ENCODE data around the gene POP5.
"Not testable (repeated sequence)": the region's sequence is repeated elsewhere in the genome, so short reads cannot be mapped to it uniquely, and the experiment has no call there.

The POP5 gene

DNA sequence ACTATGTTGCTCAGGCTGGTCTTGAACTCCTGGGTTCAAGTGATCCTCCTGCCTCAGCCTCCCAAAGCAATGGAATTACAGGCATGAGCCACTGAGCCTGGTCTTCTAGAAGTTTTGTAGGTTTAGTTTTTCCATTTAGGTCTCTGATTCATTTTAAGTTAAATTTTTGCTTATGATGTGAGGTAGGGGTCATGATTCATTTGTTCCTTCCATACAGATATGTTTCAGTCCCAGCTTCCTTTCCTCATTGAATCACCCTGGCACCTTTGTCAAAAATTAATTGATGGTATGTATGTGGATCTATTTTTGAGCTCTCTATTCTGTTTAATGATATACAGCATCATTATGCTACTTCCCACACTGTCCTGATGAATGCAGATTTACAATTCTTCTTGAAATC lies 33.6 kb upstream of the POP5 start:
- no peak for TF ChIP-seq CTCF (conservative IDR thresholded peaks at IDR 0.05)

GRCh38 chr12:120611534-120611933 lies 30.3 kb upstream of the POP5 start:
- H3K27ac ChIP-seq = not testable (repeated sequence)

More for the DNA sequence above, 33.6 kb upstream of the POP5 start:
- H3K27ac ChIP-seq = no peak overlapping the region

DNA sequence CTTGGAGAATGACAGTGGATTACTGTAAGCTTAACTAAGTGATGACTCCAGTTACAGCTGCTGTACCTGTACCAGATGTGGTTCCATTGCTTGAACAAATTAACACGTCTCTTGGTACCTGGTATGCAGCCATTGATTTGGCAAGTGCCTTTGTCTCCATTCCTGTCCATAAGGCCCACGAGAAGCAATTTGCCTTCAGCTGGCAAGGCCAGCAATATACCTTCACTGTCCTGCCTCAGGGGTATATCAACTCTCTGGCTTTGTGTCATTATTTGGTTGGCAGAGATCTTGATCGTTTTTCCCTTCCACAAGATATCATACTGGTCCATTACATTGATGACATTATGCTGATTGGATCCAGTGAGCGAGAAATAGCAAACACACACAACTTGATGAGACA lies 29.4 kb upstream of the POP5 start:
- no peak overlapping the region for H3K27ac ChIP-seq
- no peak for TF ChIP-seq CTCF (conservative IDR thresholded peaks at IDR 0.05)

- not testable (repeated sequence) for H3K27ac ChIP-seq
Measured at GRCh38 chr12:120602416-120602815, 21.2 kb upstream of the POP5 start.

DNA sequence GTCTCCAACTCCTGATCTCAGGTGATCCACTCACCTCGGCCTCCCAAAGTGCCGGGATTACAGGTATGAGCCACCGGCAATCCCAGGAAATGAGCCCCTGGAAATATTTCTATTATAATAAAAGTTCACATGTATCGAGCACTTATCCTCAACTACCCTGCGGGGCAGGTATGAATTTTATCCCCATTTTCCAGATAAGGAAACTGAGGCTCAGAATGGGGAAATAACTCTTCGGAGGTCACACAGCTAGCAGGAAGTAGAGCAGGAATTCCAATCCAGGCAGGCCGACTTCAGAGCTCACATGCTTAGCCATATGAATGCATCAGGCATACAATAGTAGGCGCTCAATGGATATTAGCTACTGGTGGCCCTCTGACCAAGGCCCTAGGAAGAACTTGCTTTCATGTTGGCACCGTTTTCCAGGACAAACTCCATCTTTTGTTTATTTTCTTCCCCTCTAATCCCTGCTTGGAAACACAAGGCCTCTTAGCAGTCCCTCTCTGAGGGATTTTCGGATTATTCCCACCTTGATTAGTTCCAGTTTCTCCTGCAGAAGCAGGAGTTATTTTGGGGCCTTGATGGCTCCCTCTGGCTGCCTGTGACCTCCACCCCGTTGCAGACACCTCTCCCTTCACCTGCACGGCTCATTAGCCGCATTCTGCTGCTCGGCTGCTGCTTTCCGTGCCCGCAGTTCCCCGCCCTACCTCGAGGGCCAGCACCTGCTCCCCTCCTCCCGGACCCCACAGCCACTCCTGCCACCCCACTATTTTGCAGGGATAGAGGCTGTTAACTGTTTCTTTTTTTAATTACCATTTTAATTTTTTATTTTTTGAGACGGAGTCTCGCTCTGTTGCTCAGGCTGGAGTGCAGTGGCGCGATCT lies 18.7 kb upstream of the POP5 start:
- TF ChIP-seq CTCF (conservative IDR thresholded peaks at IDR 0.05) = no peak
- no peak overlapping the region for H3K27ac ChIP-seq

DNA sequence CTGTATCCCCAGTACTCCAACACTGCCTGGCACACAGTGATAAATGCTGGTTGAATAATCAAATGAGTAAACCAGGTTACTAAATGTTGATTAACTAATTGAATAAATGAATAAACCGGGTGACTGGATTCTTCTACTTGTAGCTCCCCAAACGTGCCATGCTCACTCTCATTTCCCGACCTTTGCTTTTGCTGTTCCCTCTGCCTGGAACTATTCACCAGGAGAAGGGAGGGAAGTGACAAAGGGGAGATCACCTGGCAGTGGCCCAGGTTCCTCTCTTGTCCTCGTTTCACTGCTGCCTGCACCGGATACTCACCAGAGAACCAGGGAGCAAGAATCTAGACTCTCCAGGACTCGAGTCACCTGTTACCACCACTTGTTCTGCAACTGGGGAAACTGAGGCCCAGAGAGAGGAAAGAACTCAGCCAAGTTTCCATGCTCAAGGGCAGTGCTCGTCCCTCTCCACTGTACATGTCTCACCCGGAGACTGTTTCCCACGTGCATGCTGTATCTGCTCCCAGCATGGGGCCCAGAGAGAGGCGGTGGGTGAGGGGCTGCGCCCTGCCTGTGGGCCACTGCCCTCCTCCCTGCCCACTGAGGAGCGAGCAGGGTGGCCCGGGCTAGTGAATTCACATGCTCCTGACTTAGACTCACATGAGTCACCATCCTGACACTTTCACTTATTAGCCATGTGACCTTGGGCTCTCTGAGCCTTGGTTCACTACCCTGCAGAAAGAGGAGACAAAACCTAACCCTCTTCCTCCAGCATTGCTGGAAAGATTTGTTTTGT lies 17.7 kb upstream of the POP5 start:
- no peak for TF ChIP-seq CTCF (conservative IDR thresholded peaks at IDR 0.05)
- H3K27ac ChIP-seq = no peak overlapping the region

GRCh38 chr12:120597861-120598260 lies 16.7 kb upstream of the POP5 start:
- H3K27ac ChIP-seq = no peak overlapping the region
- TF ChIP-seq CTCF (conservative IDR thresholded peaks at IDR 0.05) = no peak

GRCh38 chr12:120596901-120597300 lies 15.7 kb upstream of the POP5 start:
- H3K27ac ChIP-seq = no peak overlapping the region
- TF ChIP-seq CTCF (conservative IDR thresholded peaks at IDR 0.05) = no peak
